ENCODE results near the gene BMPR1A. TPM values are rescaled to one million over a fixed set of nuclear protein-coding genes. Genes with fewer than 3 reads are reported as not detected.

Gene BMPR1A
- total and polyA plus RNA-seq, 9 of the 15 experiments (the other 6 are each of a cell fraction or from before 2014, with no cell fraction given): 1.6 to 17.5 (median 9.1) TPM

GRCh38 chr10:86837663-86838062, 81.2 kb downstream of the BMPR1A start:
- no peak for FAIRE-seq
- DNase-seq (ENCODE audit: extremely low read depth in 1 of 4, low spot score in 3 of 4): no peak
- ChIA-PET CTCF (ENCODE audit: low intra/inter-chr PET ratio) (no interaction called here), POLR2A (no interaction called here)
- WGBS (ENCODE audit: insufficient coverage, low coverage, missing lambda C conversion rate): 67% methylated on average over 7 of the region's 7 CpGs
- no peaks in the 10 kb centered on the region; the same call in 1 of the 3 replicates for H3K79me2 ChIP-seq (ENCODE audit: control insufficient read depth, insufficient read depth, low read length)
- in situ Hi-C loops (cut with MboI) (no loop called here), intact Hi-C loops (cut with micrococcal nuclease) (no loop called here)
- no peak overlapping the region for H3K9ac ChIP-seq (ENCODE audit: insufficient read depth in 1 of 2, low read depth in 2 of 2, low read length in 2 of 2)
- no peak for TF ChIP-seq CCAR2 (IDR thresholded peaks at IDR 0.05; ENCODE audit: low read depth, low read length)
- no peak for TF ChIP-seq ARID2 (IDR thresholded peaks at IDR 0.05)
- no peak for TF ChIP-seq NCOA1 (IDR thresholded peaks at IDR 0.05; ENCODE audit: low read depth)
- TF ChIP-seq RERE (CRISPR knock-in tag; IDR thresholded peaks at IDR 0.05; ENCODE audit: borderline replicate concordance): no peak
- TF ChIP-seq ILF3 (IDR thresholded peaks at IDR 0.05; ENCODE audit: borderline replicate concordance): no peak
- no peak for TF ChIP-seq CHCHD3 (CRISPR knock-in tag; IDR thresholded peaks at IDR 0.05)
- no peak for TF ChIP-seq ZNF140 (CRISPR knock-in tag; IDR thresholded peaks at IDR 0.05)
- TF ChIP-seq ZNF77 (CRISPR knock-in tag; IDR thresholded peaks at IDR 0.05): no peak
- TF ChIP-seq SMARCA4 (IDR thresholded peaks at IDR 0.05): no peak
- no peak for TF ChIP-seq RFX1 (IDR thresholded peaks at IDR 0.05)
- TF ChIP-seq NKRF (IDR thresholded peaks at IDR 0.05; ENCODE audit: borderline replicate concordance): no peak
- no peak for TF ChIP-seq HDGF (IDR thresholded peaks at IDR 0.05)
- no peak for TF ChIP-seq POLR2AphosphoS2 (IDR thresholded peaks at IDR 0.05; ENCODE audit: low read length)
- TF ChIP-seq STAT5B (CRISPR knock-in tag; IDR thresholded peaks at IDR 0.05): no peak
- H3K4me1 ChIP-seq (replicated peaks in 1 of 2; ENCODE audit: control insufficient read depth in 2 of 2, insufficient read depth in 2 of 2, low read length in 2 of 2): no peaks in the 10 kb centered on the region
- no peak overlapping the region for H3K4me3 ChIP-seq
- no TSS peak for BruUV-seq (replicated peaks)
- no peak overlapping the region for H3K4me2 ChIP-seq (ENCODE audit: insufficient read depth, low read length)
- no peaks in the 10 kb centered on the region for H4K20me1 ChIP-seq (replicated peaks; ENCODE audit: control insufficient read depth, insufficient read depth, low read length)
- no peaks in the 10 kb centered on the region for H3K9me1 ChIP-seq (ENCODE audit: control insufficient read depth, insufficient read depth, low read length)
- ATAC-seq: no peak
- no peak overlapping the region for H3K27ac ChIP-seq (ENCODE audit: extremely low read depth, low read depth, low read length)
- H3K36me3 ChIP-seq (ENCODE audit: control insufficient read depth, insufficient read depth, low read length): peaks cover 13% of the 10 kb centered on the region; the same call in 2 of the 3 replicates
- H2AFZ ChIP-seq (ENCODE audit: low read depth, low read length): no peak overlapping the region
- no peaks in the 10 kb centered on the region for H3K27me3 ChIP-seq (ENCODE audit: control insufficient read depth in 2 of 2, insufficient read depth in 2 of 2, low read length in 2 of 2)
- H3K9me3 ChIP-seq (replicated peaks; ENCODE audit: control insufficient read depth, insufficient read depth, low read depth, low read length): no peaks in the 10 kb centered on the region

Data from K562 (cell line).